NT2/D1 (cell line): ENCODE data around the gene KCNQ5.

ENCODE experiments used
- SUZ12 ChIP-seq: IDR thresholded peaks from 2 replicates; pipeline ENCODE4 v1.6.1; 2011; ENCODE audit not compliant: insufficient read length, insufficient read depth; ENCODE audit errors: extremely low read depth
- YY1 ChIP-seq: IDR thresholded peaks from 2 replicates; pipeline ENCODE4 v1.6.1; 2011; ENCODE audit not compliant: insufficient read length, insufficient read depth
- ZNF274 ChIP-seq: IDR thresholded peaks from 2 replicates; pipeline ENCODE4 v1.6.1; 2011; ENCODE audit warnings: mild to moderate bottlenecking, low read depth, low read length

- TF ChIP-seq ZNF274 (no peak), YY1 (no peak), SUZ12 (no peak)
These were observed 318.4 kb downstream of the KCNQ5 start for GRCh38 chr6:72940265-72940664.
